T47D (cell line): ENCODE data around the gene SEPTIN12.
"Not testable (repeated sequence)": the region's sequence is repeated elsewhere in the genome, so short reads cannot be mapped to it uniquely, and the experiment has no call there.

Experiments used
- DNase-seq, 2 experiments: peaks; one replicate each; pipeline versions ENCODE4 v3.0.0 to v3.0.0-alpha.2; 2011 to 2012; ENCODE audit warnings: low read depth in 1 of 2, low spot score in 1 of 2
- JUND ChIP-seq: IDR thresholded peaks from 2 replicates; pipeline ENCODE4 v1.6.1; 2012; ENCODE audit warnings: low read depth
- in situ Hi-C: cut with HindIII; loops from 2 replicates; pipeline ENCODE4 v1.10.0; 2016; ENCODE audit warnings: low sequenced_read_pairs, low pct_unique_long_range_greater_than_20kb

The SEPTIN12 gene

DNA sequence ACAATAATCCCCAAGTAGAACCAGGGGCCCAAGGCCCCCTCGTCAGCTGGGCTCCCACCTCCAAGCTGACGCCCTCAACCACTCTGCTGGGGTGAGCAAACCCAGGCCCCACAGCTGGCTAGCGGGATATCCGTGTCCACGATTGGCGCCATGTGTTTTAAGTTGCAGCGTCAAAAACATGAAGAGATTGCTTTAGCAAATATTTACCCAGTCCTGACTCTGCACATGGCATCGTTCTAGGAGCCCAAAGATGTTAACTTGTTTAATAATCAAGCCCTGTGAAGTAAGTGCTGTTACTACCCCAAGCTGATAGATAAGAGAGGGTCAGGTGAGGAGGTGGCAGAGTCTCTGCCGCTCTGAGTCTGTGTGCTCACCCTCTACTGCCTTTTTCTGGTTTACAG lies 344 bp upstream of the SEPTIN12 start:
- in situ Hi-C loops: no loop called here
- no peak for TF ChIP-seq JUND

DNA sequence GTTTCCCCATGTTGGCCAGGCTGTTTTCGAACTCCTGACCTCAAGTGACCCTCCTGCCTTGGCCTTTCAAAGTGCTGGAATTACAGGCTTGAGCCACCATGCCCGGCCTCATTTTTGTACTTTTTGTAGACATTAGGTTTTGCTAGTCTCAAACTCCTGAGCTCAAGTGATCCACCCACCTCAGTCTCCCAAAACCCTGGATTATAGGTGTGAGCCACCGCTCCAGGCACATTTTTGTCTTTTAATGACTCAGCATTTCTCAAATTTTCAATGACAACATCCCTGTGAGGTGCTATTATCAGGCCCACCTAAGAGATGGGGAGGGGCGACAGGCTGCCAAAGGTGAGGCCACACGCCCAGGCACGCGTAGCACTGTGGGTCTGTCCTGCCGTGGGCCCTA lies 1.1 kb downstream of the SEPTIN12 start:
- in situ Hi-C loops: no loop called here
- no peak for DNase-seq
- TF ChIP-seq JUND: no peak

More for the DNA sequence above, 344 bp upstream of the SEPTIN12 start:
- DNase-seq: no peak

DNA sequence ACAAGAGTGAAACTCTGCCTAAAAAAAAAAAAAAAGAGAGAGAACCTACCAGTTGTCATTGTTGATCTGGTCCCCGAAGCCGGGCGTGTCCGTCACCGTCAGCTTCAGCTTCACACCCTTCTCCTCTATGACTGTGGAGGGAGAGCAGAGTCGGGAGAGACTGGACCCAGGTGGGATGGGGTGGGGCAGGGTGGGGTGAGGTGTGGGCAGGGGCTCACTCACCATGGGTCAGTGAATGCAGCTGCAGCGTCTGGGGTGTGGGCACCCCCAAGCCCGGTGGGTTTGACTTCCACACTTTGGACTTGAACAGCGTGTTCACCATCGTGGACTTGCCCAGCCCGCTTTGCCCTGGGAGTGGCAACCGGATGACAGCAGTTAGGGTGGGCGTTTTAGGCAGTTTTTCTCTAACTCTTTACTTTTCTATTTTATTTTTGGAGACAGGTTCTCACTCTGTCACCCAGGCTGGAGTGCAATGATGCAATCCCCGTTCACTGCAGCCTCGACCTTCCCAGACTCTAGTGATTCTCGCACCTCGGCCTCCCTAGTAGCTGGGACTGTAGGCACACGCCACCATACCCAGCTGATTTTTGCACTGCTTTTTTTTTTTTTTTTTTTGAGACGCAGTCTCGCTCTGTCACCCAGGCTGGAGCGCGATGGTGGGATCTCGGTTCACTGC lies 2.2 kb downstream of the SEPTIN12 start:
- DNase-seq: no peak
- TF ChIP-seq JUND: no peak
- in situ Hi-C loops: no loop called here

DNA sequence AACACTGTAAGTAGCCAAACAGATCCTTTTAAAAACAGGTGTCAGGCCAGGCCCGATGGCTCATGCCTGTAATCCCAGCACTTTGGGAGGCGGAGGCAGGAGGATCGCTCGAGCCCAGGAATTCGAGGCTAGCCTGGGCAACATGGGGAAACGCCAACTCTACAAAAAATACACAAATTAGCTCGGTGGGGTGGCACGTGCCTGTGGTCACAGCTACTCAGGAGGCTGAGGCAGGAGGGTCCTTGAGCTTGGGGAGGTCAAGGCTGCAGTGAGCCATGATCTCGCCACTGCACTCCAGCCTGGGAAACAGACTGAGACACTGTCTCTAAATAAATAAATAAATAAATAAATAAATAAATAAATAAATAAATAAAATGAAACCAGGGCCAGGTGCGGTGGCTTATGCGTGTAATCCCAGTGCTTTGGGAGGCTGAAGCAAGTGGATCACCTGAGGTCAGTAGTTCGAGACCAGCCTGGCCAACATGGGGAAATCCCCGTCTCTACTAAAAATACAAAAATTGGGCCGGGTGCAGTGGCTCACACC lies 3.6 kb downstream of the SEPTIN12 start:
- in situ Hi-C loops, DNase-seq: not testable (repeated sequence)

DNA sequence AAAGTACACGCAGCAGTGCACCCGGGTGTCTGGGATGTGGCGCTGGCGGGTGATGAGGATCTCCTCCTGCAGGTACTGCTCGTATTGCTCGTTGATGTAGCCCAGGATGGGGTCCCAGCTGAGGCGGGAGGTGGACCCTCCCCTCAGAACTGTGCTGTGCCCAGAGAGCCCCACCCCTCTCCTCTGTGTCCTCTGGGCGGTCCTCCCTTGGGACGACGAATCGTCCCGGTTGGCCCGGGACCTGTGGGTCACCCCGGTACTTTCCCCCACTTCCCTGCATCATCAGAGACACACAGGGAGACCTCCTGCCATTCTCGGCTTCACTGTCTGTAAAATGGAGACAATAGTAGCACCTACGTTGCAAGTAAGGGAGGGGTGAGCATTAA lies 4.2 kb downstream of the SEPTIN12 start:
- TF ChIP-seq JUND: no peak
- in situ Hi-C loops: no loop called here
- no peak for DNase-seq

DNA sequence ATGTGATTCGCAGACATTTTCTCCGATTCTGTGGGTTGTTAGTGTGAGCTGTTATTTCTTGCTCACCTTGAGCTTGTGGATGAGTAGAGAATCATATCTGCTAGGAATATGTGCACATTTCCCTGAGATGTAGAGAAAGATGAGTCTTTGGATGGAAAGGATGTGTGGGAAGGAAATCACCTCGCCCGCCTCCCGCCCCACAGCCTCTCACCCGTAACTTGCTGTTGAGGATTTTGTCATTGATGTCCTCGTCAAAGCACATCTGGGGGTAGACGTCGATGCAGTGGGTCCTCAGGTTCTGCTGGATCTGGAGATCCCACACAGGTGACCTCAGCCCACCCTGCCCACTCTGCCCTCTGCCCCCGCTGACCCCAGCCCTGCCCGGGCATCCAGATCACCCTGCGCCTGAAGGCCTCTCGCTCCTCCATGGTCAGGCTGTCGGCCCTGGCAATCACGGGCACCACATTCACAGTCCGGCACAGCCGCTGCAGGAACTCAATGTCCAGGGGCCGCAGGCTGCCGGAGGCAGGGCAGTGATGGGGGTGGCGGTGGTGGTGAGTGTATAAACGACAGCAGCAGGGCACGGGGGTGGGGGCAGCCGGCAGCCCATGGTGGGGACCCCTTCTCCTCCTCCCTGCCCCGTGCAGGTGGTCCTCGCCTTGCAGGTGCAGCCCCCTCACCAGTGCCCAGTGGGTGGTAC lies 4.7 kb downstream of the SEPTIN12 start:
- DNase-seq: no peak
- in situ Hi-C loops: no loop called here
- no peak for TF ChIP-seq JUND

DNA sequence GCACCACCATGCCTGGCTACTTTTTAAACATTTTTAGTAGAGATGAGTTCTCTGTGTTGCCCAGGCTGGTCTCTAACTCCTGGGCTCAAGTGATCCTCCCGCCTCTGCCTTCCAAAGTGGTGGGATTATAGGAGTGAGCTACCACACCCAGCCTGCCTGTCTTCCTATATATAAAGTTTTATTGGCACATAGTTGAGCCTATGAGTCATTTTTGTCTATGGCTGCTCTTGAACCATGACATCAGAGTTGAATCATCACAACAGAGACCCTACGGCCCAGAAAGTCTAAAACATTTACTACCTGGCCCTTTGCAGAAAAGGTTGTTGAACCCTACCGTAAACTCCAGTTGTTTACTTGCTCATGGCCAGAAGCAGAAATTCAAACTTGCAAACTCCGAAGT lies 7.9 kb downstream of the SEPTIN12 start:
- DNase-seq: no peak
- TF ChIP-seq JUND: no peak
- in situ Hi-C loops: no loop called here

DNA sequence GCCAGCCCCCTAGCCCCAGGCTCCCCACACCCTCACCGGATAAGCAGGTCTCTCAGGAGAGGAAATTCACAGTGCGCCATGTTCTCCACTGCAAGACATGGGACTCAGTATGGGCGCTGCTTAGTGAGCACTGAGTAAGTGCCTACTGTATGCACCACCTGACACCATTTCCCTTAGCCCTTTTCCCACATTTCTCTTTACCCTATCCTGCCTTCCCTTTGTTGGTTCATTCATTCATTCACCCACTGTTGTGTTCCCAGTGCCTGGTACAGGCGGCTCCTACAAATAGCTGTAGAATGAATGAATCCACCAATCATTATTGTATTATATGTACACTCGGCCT lies 10.1 kb downstream of the SEPTIN12 start:
- TF ChIP-seq JUND: no peak
- in situ Hi-C loops: no loop called here
- no peak for DNase-seq

DNA sequence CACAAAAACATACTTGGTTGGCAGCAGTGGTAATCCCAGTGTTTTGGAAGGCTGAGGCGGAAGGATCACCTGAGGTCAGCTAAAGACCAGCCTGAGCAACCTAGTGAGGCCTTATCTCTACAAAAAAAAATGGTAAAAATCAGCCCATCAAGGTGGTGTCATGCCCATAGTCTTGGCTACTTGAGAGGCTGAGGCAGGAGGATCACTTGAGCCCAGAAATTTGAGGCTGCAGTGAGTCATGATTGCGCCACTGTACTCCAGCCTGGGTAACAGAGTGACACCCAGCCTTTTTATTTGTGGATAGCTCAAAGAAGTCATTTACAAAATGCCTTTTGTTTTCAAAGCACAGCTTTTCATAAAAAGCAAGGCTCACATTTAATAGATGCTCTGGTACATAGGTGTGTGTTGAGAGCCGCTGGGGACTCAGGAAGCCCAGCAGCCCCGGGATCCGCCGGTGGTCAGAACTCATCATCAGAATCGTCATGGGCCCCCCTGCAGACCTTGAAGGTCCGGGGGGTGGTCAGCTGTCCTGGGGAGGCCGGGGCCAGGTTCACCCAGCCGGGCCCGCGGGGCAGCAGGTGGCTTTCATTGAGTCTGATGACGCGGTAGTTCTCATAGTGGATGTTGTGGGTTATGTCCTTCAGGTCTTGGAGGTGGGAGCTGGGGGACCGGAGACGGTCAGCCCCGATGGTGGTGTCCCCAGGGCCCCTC lies 10.7 kb downstream of the SEPTIN12 start:
- no peak for TF ChIP-seq JUND
- DNase-seq: no peak
- in situ Hi-C loops: no loop called here

DNA sequence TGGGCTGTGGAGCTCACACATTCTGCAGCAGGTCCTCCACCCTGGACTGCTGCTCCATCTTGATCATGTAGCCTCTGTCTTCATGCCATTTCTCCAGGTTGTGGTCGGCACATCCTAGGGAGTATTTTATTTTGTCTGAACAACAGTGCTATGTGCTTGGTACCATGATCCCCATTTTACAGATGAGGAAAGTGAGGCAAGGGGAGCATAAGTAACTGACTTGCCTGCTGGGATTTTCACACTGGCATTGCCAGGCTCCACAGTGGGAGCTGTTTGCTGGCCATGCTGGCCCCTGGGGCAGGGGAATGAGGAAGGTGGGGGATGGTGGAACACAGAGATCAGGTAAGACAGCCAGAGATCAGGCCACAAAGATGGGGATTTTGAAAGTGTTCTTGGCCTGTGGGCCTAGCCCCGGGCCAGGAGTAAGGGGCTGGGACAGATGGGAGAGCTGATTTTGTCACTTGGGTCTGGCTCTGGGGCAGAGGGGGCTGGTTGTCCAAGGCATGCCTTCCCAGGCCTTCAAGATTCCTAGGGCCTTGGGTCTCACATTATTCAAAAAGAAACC lies 11.9 kb downstream of the SEPTIN12 start:
- TF ChIP-seq JUND: no peak
- in situ Hi-C loops: no loop called here
- DNase-seq: no peak

DNA sequence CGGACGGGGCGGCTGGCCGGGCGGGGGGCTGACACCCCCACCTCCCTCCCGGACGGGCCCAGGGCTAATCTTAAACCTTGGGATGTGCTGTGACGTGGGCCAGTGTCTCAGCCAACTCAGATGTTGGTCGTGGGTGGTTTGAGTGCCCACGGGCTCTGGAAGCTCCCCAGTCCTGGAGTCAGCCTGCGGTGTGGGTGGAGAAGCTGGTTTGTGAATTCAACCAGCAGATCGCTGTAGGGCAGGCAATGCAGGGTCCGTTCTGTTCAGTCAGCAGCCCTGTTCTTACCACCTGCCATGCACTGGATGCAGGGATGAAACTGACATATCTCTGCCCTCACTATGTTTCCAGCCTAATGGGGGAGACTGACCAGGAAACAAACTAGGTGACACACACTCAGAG lies 13.1 kb downstream of the SEPTIN12 start:
- no peak for TF ChIP-seq JUND
- DNase-seq: no peak
- in situ Hi-C loops: no loop called here

DNA sequence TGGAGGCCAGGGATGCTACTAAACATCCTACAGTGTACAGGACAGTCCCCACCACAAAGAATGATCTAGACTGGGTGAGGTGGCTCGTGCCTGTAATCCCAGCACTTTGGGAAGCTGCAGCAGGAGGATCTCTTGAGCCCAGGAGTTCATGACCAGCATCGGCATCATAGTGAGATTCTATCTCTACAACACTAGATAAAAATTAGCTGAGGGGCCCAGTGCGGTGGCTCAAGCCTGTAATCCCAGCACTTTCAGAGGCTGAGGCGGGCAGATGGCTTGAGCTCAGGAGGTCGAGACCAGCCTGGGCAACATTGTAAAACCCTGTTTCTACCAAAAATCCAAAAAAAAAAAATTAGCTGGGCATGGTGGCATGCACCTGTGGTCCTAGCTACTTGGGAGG lies 15.8 kb downstream of the SEPTIN12 start:
- no peak for DNase-seq
- in situ Hi-C loops: no loop called here
- TF ChIP-seq JUND: no peak

DNA sequence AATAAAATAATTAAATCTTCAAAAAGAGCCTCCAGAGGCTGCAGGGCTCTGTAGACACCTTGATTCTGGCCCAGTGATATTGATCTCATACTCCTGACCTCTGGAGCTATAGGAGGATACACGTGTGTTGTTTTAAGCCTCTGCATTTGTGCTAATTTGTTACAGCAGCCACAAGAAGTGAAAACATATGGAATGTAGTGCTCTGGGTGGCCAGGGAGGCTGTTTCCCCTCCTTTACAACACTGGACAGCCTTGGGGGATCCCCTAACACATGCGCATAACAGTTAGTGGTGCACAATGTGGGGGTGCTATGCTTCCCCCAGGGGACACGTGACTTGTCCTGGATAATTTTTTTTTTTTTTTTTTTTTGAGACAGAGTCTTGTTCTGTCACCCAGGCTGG lies 16.5 kb downstream of the SEPTIN12 start:
- in situ Hi-C loops: no loop called here
- no peak for TF ChIP-seq JUND
- no peak for DNase-seq
